Keratinocyte (primary cell): ENCODE results near the gene ARHGAP6. TPM values are rescaled to one million over a fixed set of nuclear protein-coding genes. Genes with fewer than 3 reads are reported as not detected.

ENCODE experiments used
- DNase-seq: peaks from one replicate; pipeline ENCODE4 v3.0.0-alpha.2; 2011; ENCODE audit warnings: low read depth, missing footprints, low spot score
- FAIRE-seq: peaks from 2 replicates; lab custom pipeline; 2011; peaks lifted over from hg19 to GRCh38; lab: Jason Lieb, UNC
- H2AFZ ChIP-seq: 2 replicates; pipeline ENCODE4 v1.6.0; 2012; ENCODE audit warnings: low read length, control low read depth, inconsistent platforms; ENCODE audit not compliant: control insufficient read depth
- H3K27ac ChIP-seq: 2 replicates; pipeline ENCODE4 v1.5.1; 2011; ENCODE audit warnings: low read length; ENCODE audit not compliant: control insufficient read depth, insufficient read depth
- H3K27me3 ChIP-seq: 3 replicates; pipeline ENCODE4 v1.6.0; 2011; ENCODE audit warnings: low read length; ENCODE audit not compliant: control insufficient read depth, insufficient read depth; ENCODE audit errors: extremely low read depth
- H3K36me3 ChIP-seq, 2 experiments: 2 replicates in 1 of 2; 3 replicates in 1 of 2; pipeline ENCODE4 v1.5.1; 2011; ENCODE audit warnings: low read length in 2 of 2, mild to moderate bottlenecking in 1 of 2; ENCODE audit not compliant: control insufficient read depth in 2 of 2, insufficient read depth in 2 of 2; ENCODE audit errors: extremely low read depth in 1 of 2
- H3K4me1 ChIP-seq: 3 replicates; pipeline ENCODE4 v1.5.1; 2011; ENCODE audit warnings: low read length; ENCODE audit not compliant: control insufficient read depth, insufficient read depth; ENCODE audit errors: extremely low read depth
- H3K4me2 ChIP-seq: 3 replicates; pipeline ENCODE4 v1.6.0; 2011; ENCODE audit warnings: low read depth, low read length; ENCODE audit not compliant: control insufficient read depth, insufficient read depth; ENCODE audit errors: extremely low read depth
- H3K4me3 ChIP-seq, 3 experiments: fragments of 200-600 bp in 1 of 3; sonication (generic) in 1 of 3; 2 replicates in 2 of 3; 3 replicates in 1 of 3; pipeline ENCODE4 v1.5.1; 2011 to 2016; ENCODE audit warnings: low read length in 3 of 3, mild to moderate bottlenecking in 3 of 3, control low read depth in 2 of 3, inconsistent platforms in 1 of 3, low read depth in 1 of 3, mixed read lengths in 1 of 3, mixed run types in 1 of 3, moderate library complexity in 1 of 3; ENCODE audit not compliant: control insufficient read depth in 2 of 3, insufficient read depth in 2 of 3; ENCODE audit errors: extremely low read depth in 1 of 3
- H3K79me2 ChIP-seq: 2 replicates; pipeline ENCODE4 v1.6.0; 2012; ENCODE audit warnings: low read length; ENCODE audit not compliant: control insufficient read depth, insufficient read depth
- H3K9ac ChIP-seq: 3 replicates; pipeline ENCODE4 v1.6.0; 2011; ENCODE audit warnings: low read length; ENCODE audit not compliant: control insufficient read depth, insufficient read depth; ENCODE audit errors: extremely low read depth
- H3K9me1 ChIP-seq: 3 replicates; pipeline ENCODE4 v1.6.0; 2011; ENCODE audit warnings: low read length; ENCODE audit not compliant: control insufficient read depth, insufficient read depth; ENCODE audit errors: extremely low read depth
- H3K9me3 ChIP-seq: 2 replicates; pipeline ENCODE4 v1.5.1; 2012; ENCODE audit warnings: low read depth, low read length; ENCODE audit not compliant: control insufficient read depth
- H4K20me1 ChIP-seq: 3 replicates; pipeline ENCODE4 v1.6.0; 2011; ENCODE audit warnings: low read length; ENCODE audit not compliant: control insufficient read depth, insufficient read depth; ENCODE audit errors: extremely low read depth
- EZH2 ChIP-seq: IDR thresholded peaks from one replicate; pipeline ENCODE4 v1.6.1; 2012; ENCODE audit warnings: inconsistent platforms, mild to moderate bottlenecking, low read length, moderate library complexity
- dilution Hi-C: fragments of 300-500 bp; cut with MboI; formaldehyde crosslinking; loops from one replicate; pipeline ENCODE4 v1.7.0; 2020; ENCODE audit warnings: low sequenced_read_pairs; ENCODE audit not compliant: extremely low pct_ligation_motif_present
- polyA plus RNA-seq, 5 experiments: library from polyadenylated mRNA; depleted of rRNA in 3 of 5; stranded (reverse) in 3 of 5; stranded (forward) in 1 of 5; unstranded in 1 of 5; fragments of >200 nt; gene quantifications; 1 replicate in 1 of 5; 2 replicates in 3 of 5; 3 replicates in 1 of 5; pipeline versions ENCODE4 v1.2.1 to v1.2.3, GENCODE V29; 2011 to 2012; ENCODE audit warnings: missing spikeins in 2 of 5, low read depth in 1 of 5, low replicate concordance in 1 of 5
- TF ChIP-seq, protein P1 (sequence below), 3 experiments: IDR thresholded peaks in 1 of 3; conservative IDR thresholded peaks in 1 of 3; optimal IDR thresholded peaks in 1 of 3; 2 replicates in 2 of 3; 3 replicates in 1 of 3; pipeline versions ENCODE3 to v1.5.1; 2011; ENCODE audit warnings: low read length in 3 of 3, mild to moderate bottlenecking in 3 of 3, moderate library complexity in 2 of 3, control low read depth in 1 of 3, inconsistent platforms in 1 of 3; ENCODE audit not compliant: insufficient read depth in 2 of 3; ENCODE audit errors: extremely low read depth in 1 of 3

Gene ARHGAP6
- polyA plus RNA-seq, 1 donor (not counting 4 experiments of a cell fraction or from before 2014, with no cell fraction given), result 0.01 TPM

DNA sequence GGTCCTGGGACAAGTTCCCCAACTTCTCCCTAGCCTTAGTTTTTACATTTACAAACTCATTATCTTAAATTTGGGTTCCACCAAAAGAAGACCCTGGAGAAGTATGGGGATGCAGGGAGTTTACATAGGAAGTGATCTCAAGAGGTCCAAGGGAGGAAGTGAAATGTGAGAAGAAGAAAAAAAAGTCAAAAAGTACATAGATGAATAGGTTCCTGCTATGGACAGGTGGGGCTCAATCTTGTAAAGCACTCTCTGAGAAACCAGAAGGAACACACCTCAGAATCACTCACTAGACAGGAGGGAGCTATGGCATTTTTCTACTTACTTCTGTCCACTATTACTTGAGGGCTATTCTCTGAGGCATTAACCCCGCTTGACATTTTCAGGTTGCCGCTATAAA is 56.6 kb downstream of the ARHGAP6 start:
- Histone ChIP-seq H3K4me1 (no peaks in the 10 kb centered on the region), H4K20me1 (no peaks in the 10 kb centered on the region), H2AFZ (no peak overlapping the region), H3K27me3 (no peaks in the 10 kb centered on the region), H3K9me3 (no peaks in the 10 kb centered on the region), H3K4me3 (no peak overlapping the region), H3K79me2 (no peaks in the 10 kb centered on the region), H3K27ac (no peak overlapping the region), H3K4me2 (no peak overlapping the region), H3K9me1 (no peaks in the 10 kb centered on the region), H3K36me3 (no peaks in the 10 kb centered on the region), H3K9ac (no peak overlapping the region)
- no peak for TF ChIP-seq EZH2
- TF ChIP-seq, protein P1, sequence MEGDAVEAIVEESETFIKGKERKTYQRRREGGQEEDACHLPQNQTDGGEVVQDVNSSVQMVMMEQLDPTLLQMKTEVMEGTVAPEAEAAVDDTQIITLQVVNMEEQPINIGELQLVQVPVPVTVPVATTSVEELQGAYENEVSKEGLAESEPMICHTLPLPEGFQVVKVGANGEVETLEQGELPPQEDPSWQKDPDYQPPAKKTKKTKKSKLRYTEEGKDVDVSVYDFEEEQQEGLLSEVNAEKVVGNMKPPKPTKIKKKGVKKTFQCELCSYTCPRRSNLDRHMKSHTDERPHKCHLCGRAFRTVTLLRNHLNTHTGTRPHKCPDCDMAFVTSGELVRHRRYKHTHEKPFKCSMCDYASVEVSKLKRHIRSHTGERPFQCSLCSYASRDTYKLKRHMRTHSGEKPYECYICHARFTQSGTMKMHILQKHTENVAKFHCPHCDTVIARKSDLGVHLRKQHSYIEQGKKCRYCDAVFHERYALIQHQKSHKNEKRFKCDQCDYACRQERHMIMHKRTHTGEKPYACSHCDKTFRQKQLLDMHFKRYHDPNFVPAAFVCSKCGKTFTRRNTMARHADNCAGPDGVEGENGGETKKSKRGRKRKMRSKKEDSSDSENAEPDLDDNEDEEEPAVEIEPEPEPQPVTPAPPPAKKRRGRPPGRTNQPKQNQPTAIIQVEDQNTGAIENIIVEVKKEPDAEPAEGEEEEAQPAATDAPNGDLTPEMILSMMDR (optimal IDR thresholded peaks at IDR 0.05 in 1 of 3, IDR thresholded peaks at IDR 0.05 in 1 of 3, conservative IDR thresholded peaks at IDR 0.05 in 1 of 3; ENCODE audit: extremely low read depth in 1 of 3, insufficient read depth in 2 of 3, low read length in 3 of 3), result no peak
- dilution Hi-C loops, result no loop called here
- DNase-seq (no peak), FAIRE-seq (no peak)

DNA sequence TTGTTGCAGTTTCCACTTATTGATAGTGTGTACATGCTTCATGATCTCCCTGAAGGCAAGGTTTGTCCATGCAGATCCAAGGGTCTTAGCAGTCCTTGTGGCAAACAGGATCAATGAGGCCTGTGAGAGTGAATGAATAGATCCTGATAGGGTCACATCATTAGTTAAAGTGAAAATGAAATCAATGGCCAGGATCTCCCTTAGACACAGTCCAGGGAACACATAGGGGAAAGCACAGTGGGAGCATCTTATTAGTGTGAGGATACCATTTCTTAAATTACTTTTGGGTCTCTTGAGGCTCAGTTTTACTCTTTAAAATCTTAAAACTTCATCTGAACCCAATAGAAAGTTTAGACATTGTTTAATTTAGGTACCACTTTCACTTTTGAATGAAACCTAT is 59.3 kb downstream of the ARHGAP6 start:
- TF ChIP-seq, protein P1 (optimal IDR thresholded peaks at IDR 0.05 in 1 of 3, IDR thresholded peaks at IDR 0.05 in 1 of 3, conservative IDR thresholded peaks at IDR 0.05 in 1 of 3; ENCODE audit: extremely low read depth in 1 of 3, insufficient read depth in 2 of 3, low read length in 3 of 3), result no peak
- TF ChIP-seq EZH2, result no peak
- no peak overlapping the region for H3K4me2 ChIP-seq
- dilution Hi-C loops, result no loop called here
- no peak for FAIRE-seq
- H3K9ac ChIP-seq, result no peak overlapping the region
- no peak overlapping the region for H2AFZ ChIP-seq
- no peak overlapping the region for H3K27ac ChIP-seq
- no peaks in the 10 kb centered on the region for H3K9me3 ChIP-seq
- no peak overlapping the region for H3K4me3 ChIP-seq
- H3K4me1 ChIP-seq, result no peaks in the 10 kb centered on the region
- H3K36me3 ChIP-seq, result no peaks in the 10 kb centered on the region
- H3K27me3 ChIP-seq, result no peaks in the 10 kb centered on the region
- no peaks in the 10 kb centered on the region for H4K20me1 ChIP-seq
- no peak for DNase-seq
- no peaks in the 10 kb centered on the region for H3K79me2 ChIP-seq
- H3K9me1 ChIP-seq, result no peaks in the 10 kb centered on the region
